NOMO-1 treated with DMSO at 0.1 percent for 48 hours (cell line): Measurements from ENCODE around the gene REPIN1.

Experiments
- DNase-seq: peaks from one replicate; lab custom pipeline; 2025; ENCODE audit not compliant: unreplicated experiment; lab: John Stamatoyannopoulos, UW

REPIN1 gene

GRCh38 chr7:150359622-150360362 lies 8.8 kb upstream of the REPIN1 start:
- DNase-seq: no peak

- no peak for DNase-seq
Observed at GRCh38 chr7:150360363-150361058, 8.1 kb upstream of the REPIN1 start.

GRCh38 chr7:150361402-150361801 lies 7.2 kb upstream of the REPIN1 start:
- DNase-seq: no peak

GRCh38 chr7:150361807-150362621 lies 6.6 kb upstream of the REPIN1 start:
- no peak for DNase-seq

- DNase-seq: no peak
Observed at GRCh38 chr7:150363370-150363769, 5.3 kb upstream of the REPIN1 start.

- DNase-seq: peak; percentile 62
Observed at GRCh38 chr7:150363872-150364271, 4.8 kb upstream of the REPIN1 start.

GRCh38 chr7:150365194-150365593 lies 3.4 kb upstream of the REPIN1 start:
- DNase-seq: no peak

GRCh38 chr7:150365673-150366398 lies 2.8 kb upstream of the REPIN1 start:
- peak; percentile 74 for DNase-seq

GRCh38 chr7:150367677-150368095 lies 936 bp upstream of the REPIN1 start:
- DNase-seq: no peak

- no peak for DNase-seq
Observed at GRCh38 chr7:150368884-150369747, 494 bp downstream of the REPIN1 start.

- DNase-seq: no peak
Observed at GRCh38 chr7:150369748-150370501, 1.3 kb downstream of the REPIN1 start.

- no peak for DNase-seq
Observed at GRCh38 chr7:150370612-150371071, 2.0 kb downstream of the REPIN1 start.

GRCh38 chr7:150371131-150371995 lies 2.7 kb downstream of the REPIN1 start:
- no peak for DNase-seq

- DNase-seq: no peak
Observed at GRCh38 chr7:150371996-150372270, 3.3 kb downstream of the REPIN1 start.

GRCh38 chr7:150372271-150373048 lies 3.8 kb downstream of the REPIN1 start:
- DNase-seq: no peak

- DNase-seq: no peak
Observed at GRCh38 chr7:150373049-150373801, 4.6 kb downstream of the REPIN1 start.

- DNase-seq: no peak
Observed at GRCh38 chr7:150374026-150374425, 5.4 kb downstream of the REPIN1 start.
